Left ventricle myocardium inferior (tissue), 1 donor: Measurements from ENCODE around the gene DNAJB13. TPM values are rescaled to one million over a fixed set of nuclear protein-coding genes. Genes with fewer than 3 reads are reported as not detected.

ENCODE experiments used
- DNase-seq: peaks from one replicate; pipeline ENCODE4 v3.0.0-alpha.2; 2020
- H3K27ac ChIP-seq: fragments of 200-600 bp; replicated peaks from 2 replicates; pipeline ENCODE4 v1.8.0; 2021
- H3K27me3 ChIP-seq: fragments of 200-600 bp; 2 replicates; pipeline ENCODE4 v1.8.0; 2021; ENCODE audit warnings: low read depth
- H3K36me3 ChIP-seq: fragments of 200-600 bp; 2 replicates; pipeline ENCODE4 v1.8.0; 2021
- H3K4me1 ChIP-seq: fragments of 200-600 bp; 2 replicates; pipeline ENCODE4 v1.8.0; 2021
- H3K4me3 ChIP-seq: fragments of 200-600 bp; 2 replicates; pipeline ENCODE4 v1.8.0; 2021; ENCODE audit warnings: mild to moderate bottlenecking, moderate library complexity
- H3K9me3 ChIP-seq: fragments of 200-600 bp; replicated peaks from 2 replicates; pipeline ENCODE4 v1.8.0; 2021
- intact Hi-C: fragments of 100-400 bp; cut with micrococcal nuclease; formaldehyde crosslinking; loops from one replicate; pipeline ENCODE4 v1.11.0; 2022
- total RNA-seq: library from RNA; stranded (reverse); fragmentation: NEBNext Ultra II Directional; extraction: Animal tissue kit (Norgen Biotek cat#: 25700); gene quantifications from one replicate; pipeline ENCODE4 v1.2.1, GENCODE V29; 2021
- TF ChIP-seq, protein P1 (sequence below): fragments of 200-600 bp; IDR thresholded peaks from 2 replicates; pipeline ENCODE4 v1.8.0; 2021; ENCODE audit warnings: antibody characterized with exemption, mild to moderate bottlenecking, borderline replicate concordance
- donor health status: DM: no; HTN: yes; CAD: no; lungs with severe emphysema.

Gene DNAJB13
- total RNA-seq, 1 donor from 2014 or later, result not detected

DNA sequence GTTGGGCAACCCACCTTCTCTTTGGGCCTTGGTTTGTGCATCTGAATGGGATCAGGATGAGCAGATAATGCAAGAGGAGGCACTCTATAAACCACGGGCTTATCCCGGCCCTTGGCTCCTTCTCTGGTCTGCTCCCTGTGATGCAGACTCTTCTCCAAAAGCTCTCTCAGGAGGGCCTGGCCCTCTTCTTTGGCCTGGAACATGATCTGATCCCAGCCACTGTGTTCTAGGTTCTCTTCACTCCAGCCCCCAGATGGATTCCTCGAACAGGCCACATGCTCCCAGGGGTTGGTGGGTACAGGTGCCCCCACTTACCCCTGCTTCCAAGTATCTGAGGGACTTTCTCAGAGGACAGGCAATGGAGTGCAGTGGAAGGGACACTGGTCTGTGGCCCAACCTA, 66.8 kb downstream of the DNAJB13 start:
- no peak for DNase-seq
- no peak overlapping the region for H3K4me3 ChIP-seq
- no peaks in the 10 kb centered on the region for H3K9me3 ChIP-seq
- H3K4me1 ChIP-seq, result peaks cover 46% of the 10 kb centered on the region
- TF ChIP-seq, protein P1, sequence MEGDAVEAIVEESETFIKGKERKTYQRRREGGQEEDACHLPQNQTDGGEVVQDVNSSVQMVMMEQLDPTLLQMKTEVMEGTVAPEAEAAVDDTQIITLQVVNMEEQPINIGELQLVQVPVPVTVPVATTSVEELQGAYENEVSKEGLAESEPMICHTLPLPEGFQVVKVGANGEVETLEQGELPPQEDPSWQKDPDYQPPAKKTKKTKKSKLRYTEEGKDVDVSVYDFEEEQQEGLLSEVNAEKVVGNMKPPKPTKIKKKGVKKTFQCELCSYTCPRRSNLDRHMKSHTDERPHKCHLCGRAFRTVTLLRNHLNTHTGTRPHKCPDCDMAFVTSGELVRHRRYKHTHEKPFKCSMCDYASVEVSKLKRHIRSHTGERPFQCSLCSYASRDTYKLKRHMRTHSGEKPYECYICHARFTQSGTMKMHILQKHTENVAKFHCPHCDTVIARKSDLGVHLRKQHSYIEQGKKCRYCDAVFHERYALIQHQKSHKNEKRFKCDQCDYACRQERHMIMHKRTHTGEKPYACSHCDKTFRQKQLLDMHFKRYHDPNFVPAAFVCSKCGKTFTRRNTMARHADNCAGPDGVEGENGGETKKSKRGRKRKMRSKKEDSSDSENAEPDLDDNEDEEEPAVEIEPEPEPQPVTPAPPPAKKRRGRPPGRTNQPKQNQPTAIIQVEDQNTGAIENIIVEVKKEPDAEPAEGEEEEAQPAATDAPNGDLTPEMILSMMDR, result no peak
- peak overlapping the region; percentile 90 for H3K27ac ChIP-seq
- H3K27me3 ChIP-seq, result no peaks in the 10 kb centered on the region
- H3K36me3 ChIP-seq, result peaks cover 23% of the 10 kb centered on the region
- intact Hi-C loops, result no loop called here

DNA sequence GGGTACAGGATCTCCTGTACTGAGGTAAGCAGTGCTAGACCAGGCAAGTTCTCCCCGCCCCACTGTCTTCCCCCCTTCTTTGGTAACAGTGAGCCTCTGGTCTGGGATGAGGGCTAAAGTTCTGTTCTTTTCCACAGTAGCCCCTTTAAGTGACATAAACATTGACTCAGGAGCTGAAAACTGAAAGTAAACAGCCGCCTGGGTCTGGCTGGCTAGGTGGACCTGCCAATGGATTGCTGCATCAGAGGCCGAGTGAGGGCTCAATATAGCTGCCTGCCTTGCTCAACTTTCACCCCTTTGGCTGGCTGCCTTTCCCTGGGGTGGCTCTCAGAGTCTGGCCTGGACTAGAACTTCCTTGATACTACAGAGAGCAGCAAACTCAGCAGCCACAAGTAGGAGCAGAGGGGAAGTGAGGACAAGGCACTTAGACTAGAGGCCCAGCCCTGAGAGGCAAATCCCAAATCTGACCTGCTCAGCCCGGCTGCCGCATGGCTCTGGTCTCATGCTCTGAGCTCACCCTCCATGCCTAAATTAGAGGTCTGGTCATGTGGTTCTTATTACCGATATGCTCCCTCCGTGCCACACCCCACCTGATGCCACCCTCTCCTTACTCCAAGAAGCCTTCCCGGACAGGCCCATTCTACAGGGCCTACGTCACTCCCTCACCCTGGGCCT, 67.6 kb downstream of the DNAJB13 start:
- peak; percentile 93 for DNase-seq
- intact Hi-C loops, result no loop called here
- Histone ChIP-seq H3K4me1 (peaks cover 46% of the 10 kb centered on the region), H3K4me3 (peak overlapping the region; percentile 33), H3K27me3 (no peaks in the 10 kb centered on the region), H3K27ac (peak overlapping the region; percentile 90), H3K36me3 (peaks cover 15% of the 10 kb centered on the region), H3K9me3 (no peaks in the 10 kb centered on the region)
- TF ChIP-seq, protein P1, result no peak

DNA sequence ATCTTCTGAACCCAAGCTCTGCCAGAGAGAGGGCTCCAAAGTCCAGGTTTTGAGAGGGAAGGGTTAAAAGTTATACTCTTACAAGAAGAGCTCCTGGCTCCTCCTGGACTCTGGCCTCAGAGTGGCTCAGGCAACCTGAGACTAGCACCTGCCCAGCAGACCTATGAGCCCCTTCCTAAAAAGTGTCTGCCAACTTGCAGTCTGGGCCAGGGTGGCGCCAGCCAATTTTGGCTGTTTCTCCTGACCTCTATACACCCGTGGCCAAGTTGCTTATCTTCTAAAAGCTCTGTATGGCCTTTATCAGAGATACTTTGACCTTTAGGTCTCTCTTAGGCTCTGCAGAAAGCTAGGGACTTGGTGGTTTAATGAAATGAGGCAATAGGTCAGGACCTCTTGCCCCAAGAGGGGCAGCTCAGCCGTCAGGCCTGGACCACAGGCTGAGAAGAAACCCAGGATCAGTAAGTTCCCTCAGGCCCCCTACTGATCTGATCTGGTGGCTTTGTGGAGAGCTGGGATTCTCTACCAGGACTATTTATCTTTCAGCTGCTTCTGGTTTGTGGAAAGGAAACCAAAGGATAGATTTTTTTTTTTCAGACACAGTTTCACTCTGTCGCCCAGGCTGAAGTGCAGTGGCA, 68.4 kb downstream of the DNAJB13 start:
- Histone ChIP-seq H3K27me3 (no peaks in the 10 kb centered on the region), H3K27ac (peak overlapping the region; percentile 90), H3K9me3 (no peaks in the 10 kb centered on the region), H3K4me1 (peaks cover 48% of the 10 kb centered on the region), H3K4me3 (no peak overlapping the region), H3K36me3 (peaks cover 13% of the 10 kb centered on the region)
- DNase-seq, result no peak
- TF ChIP-seq, protein P1, result no peak
- intact Hi-C loops, result no loop called here

DNA sequence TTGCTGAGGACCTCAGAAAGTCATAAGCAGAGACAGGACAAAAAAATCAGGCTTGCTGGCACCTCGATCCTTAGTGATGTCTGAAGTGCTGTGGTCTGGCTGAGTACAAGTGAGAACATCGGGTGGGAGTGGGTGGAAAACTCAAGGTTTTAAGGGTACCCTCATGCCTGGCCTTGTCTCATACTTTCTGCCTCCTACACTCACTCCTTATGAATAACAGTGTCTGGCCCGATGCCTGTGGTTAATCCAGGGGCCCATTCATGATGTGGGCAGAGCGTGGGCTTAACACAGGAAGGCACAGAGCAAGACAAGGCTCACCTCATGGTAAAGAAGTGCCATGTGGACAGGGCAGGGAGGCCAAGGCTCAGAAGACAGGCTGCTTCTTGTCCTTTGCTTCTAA, 69.0 kb downstream of the DNAJB13 start:
- Histone ChIP-seq H3K4me1 (peaks cover 54% of the 10 kb centered on the region), H3K4me3 (no peak overlapping the region), H3K27ac (peak overlapping the region; percentile 90), H3K36me3 (peaks cover 13% of the 10 kb centered on the region), H3K27me3 (no peaks in the 10 kb centered on the region), H3K9me3 (no peaks in the 10 kb centered on the region)
- intact Hi-C loops, result no loop called here
- DNase-seq, result no peak
- TF ChIP-seq, protein P1, result no peak

Other genes with a start within 250 kb of the DNAJB13 start
- gene RAB6A, start 190.0 kb upstream of the DNAJB13 start, total RNA-seq, result 98.3 TPM
- gene MRPL48, start 163.2 kb upstream of the DNAJB13 start, total RNA-seq, result 35.6 TPM
- 53.1 TPM for gene COA4, start 74.2 kb upstream of the DNAJB13 start, total RNA-seq
- 13.5 TPM for gene PAAF1, start 74.0 kb upstream of the DNAJB13 start, total RNA-seq
- gene UCP2, start 31.8 kb downstream of the DNAJB13 start, total RNA-seq, result 23.4 TPM
- gene UCP3, start 58.1 kb downstream of the DNAJB13 start, total RNA-seq, result 2.7 TPM
- gene C2CD3, start 220.0 kb downstream of the DNAJB13 start, total RNA-seq, result 13.8 TPM
- gene PPME1, start 220.3 kb downstream of the DNAJB13 start, total RNA-seq, result 29.7 TPM